ENCODE results near the gene CCBE1.

CCBE1 gene

DNA sequence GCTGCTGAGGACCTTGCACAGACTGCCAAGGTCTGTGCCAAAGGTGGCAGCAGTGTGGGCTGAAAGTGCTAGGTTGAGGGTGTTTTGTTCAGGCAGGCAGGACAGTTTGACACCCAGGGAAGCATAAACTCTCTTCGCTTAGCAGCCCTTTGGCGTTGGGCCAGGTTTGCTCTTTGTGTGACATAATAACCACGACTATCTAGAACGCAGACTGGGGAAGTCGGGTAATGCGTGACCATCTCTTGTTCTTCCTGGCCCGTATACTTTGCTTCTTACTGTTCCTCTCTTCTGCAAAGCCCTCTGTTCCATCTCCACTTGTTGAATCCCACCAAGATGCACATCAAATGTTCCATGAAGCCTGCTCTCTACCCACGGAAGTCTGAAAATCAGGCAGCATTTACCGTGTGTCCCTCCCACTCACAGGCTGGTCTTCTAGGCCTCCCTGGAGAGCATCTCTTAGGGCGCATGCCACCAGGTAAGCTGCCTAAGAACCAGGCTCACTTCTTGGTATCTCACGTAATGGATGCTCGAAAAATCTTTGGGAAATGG, 241.4 kb downstream of the CCBE1 start:
- Histone ChIP-seq H3K9ac (ENCODE audit: low read length) (no peak overlapping the region), H3K36me3 (ENCODE audit: control insufficient read depth, insufficient read depth, low read length) (no peaks in the 10 kb centered on the region), H3K4me3 (ENCODE audit: low read length) (no peak overlapping the region), H3K4me1 (ENCODE audit: control insufficient read depth, insufficient read depth, low read length) (peaks cover 16% of the 10 kb centered on the region), H3K27ac (ENCODE audit: low read depth, low read length) (no peak overlapping the region), H3K27me3 (ENCODE audit: control insufficient read depth, insufficient read depth, low read length) (peaks cover 3% of the 10 kb centered on the region)

- no peaks in the 10 kb centered on the region for H3K36me3 ChIP-seq (ENCODE audit: control insufficient read depth, insufficient read depth, low read length)
- H3K27ac ChIP-seq (ENCODE audit: low read depth, low read length) = no peak overlapping the region
- peaks cover 3% of the 10 kb centered on the region for H3K27me3 ChIP-seq (ENCODE audit: control insufficient read depth, insufficient read depth, low read length)
- H3K9ac ChIP-seq (ENCODE audit: low read length) = no peak overlapping the region
- peaks cover 13% of the 10 kb centered on the region for H3K4me1 ChIP-seq (ENCODE audit: control insufficient read depth, insufficient read depth, low read length)
- no peak overlapping the region for H3K4me3 ChIP-seq (ENCODE audit: low read length)
Measured at GRCh38 chr18:59454909-59455727, 242.1 kb downstream of the CCBE1 start.

- Histone ChIP-seq H3K4me1 (ENCODE audit: control insufficient read depth, insufficient read depth, low read length) (peaks cover 7% of the 10 kb centered on the region), H3K27ac (ENCODE audit: low read depth, low read length) (no peak overlapping the region), H3K36me3 (ENCODE audit: control insufficient read depth, insufficient read depth, low read length) (no peaks in the 10 kb centered on the region)
Measured at GRCh38 chr18:59453468-59453961, 243.7 kb downstream of the CCBE1 start.

GRCh38 chr18:59451963-59452362, 245.3 kb downstream of the CCBE1 start:
- Histone ChIP-seq H3K9ac (ENCODE audit: low read length) (no peak overlapping the region), H3K4me1 (ENCODE audit: control insufficient read depth, insufficient read depth, low read length) (peaks cover 7% of the 10 kb centered on the region), H3K27ac (ENCODE audit: low read depth, low read length) (no peak overlapping the region), H3K27me3 (ENCODE audit: control insufficient read depth, insufficient read depth, low read length) (peaks cover 3% of the 10 kb centered on the region), H3K36me3 (ENCODE audit: control insufficient read depth, insufficient read depth, low read length) (peaks cover 2% of the 10 kb centered on the region), H3K4me3 (ENCODE audit: low read length) (no peak overlapping the region)

More at GRCh38 chr18:59453468-59453961, 243.7 kb downstream of the CCBE1 start:
- Histone ChIP-seq H3K4me3 (ENCODE audit: low read length) (no peak overlapping the region), H3K9ac (ENCODE audit: low read length) (no peak overlapping the region), H3K27me3 (ENCODE audit: control insufficient read depth, insufficient read depth, low read length) (peaks cover 3% of the 10 kb centered on the region)

GRCh38 chr18:59451073-59451472, 246.2 kb downstream of the CCBE1 start:
- H3K4me3 ChIP-seq (ENCODE audit: low read length) = no peak overlapping the region
- H3K27ac ChIP-seq (ENCODE audit: low read depth, low read length) = no peak overlapping the region
- H3K36me3 ChIP-seq (ENCODE audit: control insufficient read depth, insufficient read depth, low read length) = peaks cover 2% of the 10 kb centered on the region
- no peak overlapping the region for H3K9ac ChIP-seq (ENCODE audit: low read length)
- H3K27me3 ChIP-seq (ENCODE audit: control insufficient read depth, insufficient read depth, low read length) = peaks cover 3% of the 10 kb centered on the region
- H3K4me1 ChIP-seq (ENCODE audit: control insufficient read depth, insufficient read depth, low read length) = peaks cover 7% of the 10 kb centered on the region

- Histone ChIP-seq H3K27ac (ENCODE audit: low read depth, low read length) (no peak overlapping the region), H3K4me3 (ENCODE audit: low read length) (no peak overlapping the region), H3K9ac (ENCODE audit: low read length) (no peak overlapping the region), H3K27me3 (ENCODE audit: control insufficient read depth, insufficient read depth, low read length) (no peaks in the 10 kb centered on the region), H3K4me1 (ENCODE audit: control insufficient read depth, insufficient read depth, low read length) (no peaks in the 10 kb centered on the region), H3K36me3 (ENCODE audit: control insufficient read depth, insufficient read depth, low read length) (peaks cover 2% of the 10 kb centered on the region)
Measured at GRCh38 chr18:59448546-59448945, 248.7 kb downstream of the CCBE1 start.

DNA sequence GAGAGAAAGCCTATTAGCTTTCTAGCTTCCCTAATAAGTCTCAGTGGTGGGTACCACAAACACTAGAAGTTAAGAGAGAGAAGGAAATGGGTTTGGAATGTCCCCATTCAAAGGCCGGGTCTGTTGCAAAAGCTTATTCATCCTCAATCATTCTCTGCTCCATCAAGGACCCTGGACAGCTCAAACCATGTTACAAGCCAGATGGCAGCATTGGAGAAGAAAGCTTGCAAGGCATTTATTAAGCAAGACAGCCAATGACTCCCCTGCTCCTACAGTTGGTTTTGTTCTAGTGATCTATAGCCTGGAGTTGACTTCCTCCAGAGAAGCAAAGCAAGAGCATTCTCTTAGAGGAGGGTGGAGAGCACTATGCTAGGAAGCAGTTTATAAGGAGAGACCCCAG, 251.2 kb downstream of the CCBE1 start:
- H3K27me3 ChIP-seq (ENCODE audit: control insufficient read depth, insufficient read depth, low read length) = no peaks in the 10 kb centered on the region
- peaks cover 2% of the 10 kb centered on the region for H3K36me3 ChIP-seq (ENCODE audit: control insufficient read depth, insufficient read depth, low read length)
- H3K4me1 ChIP-seq (ENCODE audit: control insufficient read depth, insufficient read depth, low read length) = no peaks in the 10 kb centered on the region
- H3K9ac ChIP-seq (ENCODE audit: low read length) = no peak overlapping the region
- H3K27ac ChIP-seq (ENCODE audit: low read depth, low read length) = no peak overlapping the region
- no peak overlapping the region for H3K4me3 ChIP-seq (ENCODE audit: low read length)

- H3K27ac ChIP-seq (ENCODE audit: low read depth, low read length) = no peak overlapping the region
Measured at GRCh38 chr18:59437851-59438569, 259.2 kb downstream of the CCBE1 start.

DNA sequence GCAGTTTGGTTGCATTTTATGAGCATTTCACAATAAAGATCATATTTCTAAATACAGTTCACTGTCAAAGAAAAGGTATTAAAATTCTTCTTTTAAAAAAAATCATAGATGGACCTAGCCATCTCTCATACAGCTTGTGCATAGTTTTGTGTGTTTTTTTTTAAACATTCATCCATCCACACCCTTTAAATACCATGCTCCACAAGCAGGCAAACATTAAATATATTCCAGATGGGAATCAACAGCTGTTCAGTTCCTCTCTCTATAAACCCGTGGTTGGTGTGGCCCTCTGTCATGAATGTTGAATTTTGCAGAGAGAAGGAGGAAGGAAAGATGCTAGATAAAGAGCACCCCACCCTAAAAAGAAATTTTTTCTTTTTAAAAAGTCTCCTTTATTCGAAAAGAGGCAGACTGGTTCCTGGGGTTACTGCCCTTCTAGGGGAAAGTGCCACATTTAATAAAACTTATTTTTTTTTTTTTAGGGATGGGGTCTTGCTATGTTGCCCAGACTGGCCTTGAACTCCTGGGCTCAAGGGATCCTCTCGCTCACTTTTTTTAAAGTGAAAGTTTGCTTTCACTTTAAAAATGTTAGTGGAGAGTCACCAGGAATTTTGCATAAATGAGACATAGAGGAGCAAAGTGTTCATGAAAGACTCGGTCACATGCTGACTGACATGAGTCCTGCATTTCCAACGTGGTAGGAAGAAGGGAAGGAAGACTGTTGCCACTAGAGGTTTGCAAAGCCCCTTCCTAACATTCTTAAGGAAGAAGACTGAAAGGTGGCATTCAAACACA, 264.2 kb downstream of the CCBE1 start:
- no peak overlapping the region for H3K4me3 ChIP-seq (ENCODE audit: low read length)
- no peak overlapping the region for H3K27ac ChIP-seq (ENCODE audit: low read depth, low read length)
- no peak overlapping the region for H3K9ac ChIP-seq (ENCODE audit: low read length)
- no peaks in the 10 kb centered on the region for H3K27me3 ChIP-seq (ENCODE audit: control insufficient read depth, insufficient read depth, low read length)
- H3K4me1 ChIP-seq (ENCODE audit: control insufficient read depth, insufficient read depth, low read length) = no peaks in the 10 kb centered on the region
- H3K36me3 ChIP-seq (ENCODE audit: control insufficient read depth, insufficient read depth, low read length) = no peaks in the 10 kb centered on the region

More at GRCh38 chr18:59437851-59438569, 259.2 kb downstream of the CCBE1 start:
- peaks cover 3% of the 10 kb centered on the region for H3K36me3 ChIP-seq (ENCODE audit: control insufficient read depth, insufficient read depth, low read length)
- no peak overlapping the region for H3K9ac ChIP-seq (ENCODE audit: low read length)
- no peaks in the 10 kb centered on the region for H3K27me3 ChIP-seq (ENCODE audit: control insufficient read depth, insufficient read depth, low read length)
- H3K4me1 ChIP-seq (ENCODE audit: control insufficient read depth, insufficient read depth, low read length) = no peaks in the 10 kb centered on the region
- H3K4me3 ChIP-seq (ENCODE audit: low read length) = no peak overlapping the region

DNA sequence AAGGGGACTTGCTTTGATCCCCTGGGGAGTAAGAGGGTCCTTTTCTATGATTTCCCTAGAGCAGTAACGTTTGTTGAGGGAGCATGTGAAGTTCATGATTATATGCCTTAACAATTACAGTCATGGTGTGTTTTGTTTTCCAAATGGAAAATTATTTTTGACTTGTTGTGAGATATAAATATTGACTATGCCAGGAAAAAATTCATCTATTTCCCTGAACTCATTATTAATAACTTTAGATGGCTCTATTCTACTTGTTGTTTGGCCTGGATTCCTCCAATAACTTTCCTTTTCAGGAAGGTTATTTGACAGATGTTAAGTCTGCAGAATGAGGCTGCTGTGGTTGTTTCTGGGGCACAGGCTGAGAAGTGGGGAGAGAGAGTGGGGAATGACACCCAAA, 266.1 kb downstream of the CCBE1 start:
- H3K27ac ChIP-seq (ENCODE audit: low read depth, low read length) = no peak overlapping the region
- no peaks in the 10 kb centered on the region for H3K27me3 ChIP-seq (ENCODE audit: control insufficient read depth, insufficient read depth, low read length)
- no peaks in the 10 kb centered on the region for H3K36me3 ChIP-seq (ENCODE audit: control insufficient read depth, insufficient read depth, low read length)

GRCh38 chr18:59429608-59430007, 267.6 kb downstream of the CCBE1 start:
- Histone ChIP-seq H3K4me1 (ENCODE audit: control insufficient read depth, insufficient read depth, low read length) (no peaks in the 10 kb centered on the region), H3K27me3 (ENCODE audit: control insufficient read depth, insufficient read depth, low read length) (no peaks in the 10 kb centered on the region), H3K27ac (ENCODE audit: low read depth, low read length) (no peak overlapping the region), H3K4me3 (ENCODE audit: low read length) (no peak overlapping the region), H3K36me3 (ENCODE audit: control insufficient read depth, insufficient read depth, low read length) (no peaks in the 10 kb centered on the region), H3K9ac (ENCODE audit: low read length) (no peak overlapping the region)

More for the DNA sequence above, 266.1 kb downstream of the CCBE1 start:
- no peak overlapping the region for H3K4me3 ChIP-seq (ENCODE audit: low read length)
- H3K4me1 ChIP-seq (ENCODE audit: control insufficient read depth, insufficient read depth, low read length) = no peaks in the 10 kb centered on the region
- no peak overlapping the region for H3K9ac ChIP-seq (ENCODE audit: low read length)

DNA sequence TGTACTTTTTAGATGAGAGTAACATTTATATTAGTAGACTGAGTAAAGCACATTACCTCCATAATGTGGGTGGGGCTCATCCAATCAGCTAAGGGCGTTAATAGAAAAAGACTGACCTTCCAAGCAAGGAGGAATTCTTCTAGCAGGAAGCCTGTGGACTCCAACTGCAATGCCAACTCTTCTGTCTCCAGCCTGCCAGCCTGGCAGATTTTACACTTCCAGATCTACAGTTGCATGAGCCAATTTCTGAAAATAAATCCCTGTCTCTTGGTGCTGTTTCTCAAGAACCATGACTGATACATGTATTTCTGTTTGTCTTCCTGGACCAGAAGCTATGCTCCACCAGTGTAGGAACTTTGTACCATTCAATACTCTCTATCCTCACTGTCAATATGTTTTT, 269.2 kb downstream of the CCBE1 start:
- Histone ChIP-seq H3K27ac (ENCODE audit: low read depth, low read length) (no peak overlapping the region), H3K27me3 (ENCODE audit: control insufficient read depth, insufficient read depth, low read length) (no peaks in the 10 kb centered on the region), H3K9ac (ENCODE audit: low read length) (no peak overlapping the region), H3K36me3 (ENCODE audit: control insufficient read depth, insufficient read depth, low read length) (no peaks in the 10 kb centered on the region), H3K4me1 (ENCODE audit: control insufficient read depth, insufficient read depth, low read length) (no peaks in the 10 kb centered on the region), H3K4me3 (ENCODE audit: low read length) (no peak overlapping the region)

Data from rectal smooth muscle tissue (tissue), 1 donor.